Measurements from ENCODE around the gene SMURF2.
A peak's percentile ranks its signal among the peaks of the same experiment; 100 is the strongest.

The SMURF2 gene

GRCh38 chr17:64575431-64575830 is 86.7 kb downstream of the SMURF2 start:
- in situ Hi-C loops (cut with HindIII; ENCODE audit: low pct_ligation_motif_present, low sequenced_read_pairs) = no loop called here
- peaks cover 64% of the 10 kb centered on the region for H3K36me3 ChIP-seq (replicated peaks)

GRCh38 chr17:64574646-64575045 is 87.5 kb downstream of the SMURF2 start:
- H3K27me3 ChIP-seq (replicated peaks) = no peaks in the 10 kb centered on the region
- in situ Hi-C loops (cut with HindIII; ENCODE audit: low pct_ligation_motif_present, low sequenced_read_pairs) = no loop called here
- no peak for DNase-seq
- no peak for TF ChIP-seq CTCF (IDR thresholded peaks at IDR 0.05; ENCODE audit: low read depth, low read length, missing control alignments)
- H3K27ac ChIP-seq = no peak overlapping the region
- H3K36me3 ChIP-seq (replicated peaks) = peaks cover 62% of the 10 kb centered on the region
- H3K4me3 ChIP-seq (ENCODE audit: low read depth, low read length) = no peak overlapping the region

More at GRCh38 chr17:64575431-64575830, 86.7 kb downstream of the SMURF2 start:
- Histone ChIP-seq H3K27me3 (replicated peaks) (no peaks in the 10 kb centered on the region), H3K4me3 (ENCODE audit: low read depth, low read length) (no peak overlapping the region), H3K27ac (no peak overlapping the region)
- TF ChIP-seq CTCF (IDR thresholded peaks at IDR 0.05; ENCODE audit: low read depth, low read length, missing control alignments) = no peak
- no peak for DNase-seq

GRCh38 chr17:64573214-64573613 is 88.9 kb downstream of the SMURF2 start:
- no peak for DNase-seq
- no peaks in the 10 kb centered on the region for H3K27me3 ChIP-seq (replicated peaks)
- in situ Hi-C loops (cut with HindIII; ENCODE audit: low pct_ligation_motif_present, low sequenced_read_pairs) = no loop called here
- no peak for TF ChIP-seq CTCF (IDR thresholded peaks at IDR 0.05; ENCODE audit: low read depth, low read length, missing control alignments)
- peaks cover 65% of the 10 kb centered on the region for H3K36me3 ChIP-seq (replicated peaks)
- no peak overlapping the region for H3K4me3 ChIP-seq (ENCODE audit: low read depth, low read length)
- H3K27ac ChIP-seq = no peak overlapping the region

GRCh38 chr17:64572682-64573154 is 89.4 kb downstream of the SMURF2 start:
- in situ Hi-C loops (cut with HindIII; ENCODE audit: low pct_ligation_motif_present, low sequenced_read_pairs) = no loop called here
- peaks cover 66% of the 10 kb centered on the region for H3K36me3 ChIP-seq (replicated peaks)
- no peak for TF ChIP-seq CTCF (IDR thresholded peaks at IDR 0.05; ENCODE audit: low read depth, low read length, missing control alignments)
- H3K4me3 ChIP-seq (ENCODE audit: low read depth, low read length) = no peak overlapping the region
- H3K27ac ChIP-seq = peak overlapping the region; percentile 66
- no peaks in the 10 kb centered on the region for H3K27me3 ChIP-seq (replicated peaks)
- DNase-seq = peak; percentile 30

- Histone ChIP-seq H3K27ac (no peak overlapping the region), H3K4me3 (ENCODE audit: low read depth, low read length) (no peak overlapping the region), H3K36me3 (replicated peaks) (peaks cover 67% of the 10 kb centered on the region), H3K27me3 (replicated peaks) (no peaks in the 10 kb centered on the region)
- TF ChIP-seq CTCF (IDR thresholded peaks at IDR 0.05; ENCODE audit: low read depth, low read length, missing control alignments) = no peak
- no peak for DNase-seq
- in situ Hi-C loops (cut with HindIII; ENCODE audit: low pct_ligation_motif_present, low sequenced_read_pairs) = no loop called here
Observed at GRCh38 chr17:64571746-64572145, 90.4 kb downstream of the SMURF2 start.

- DNase-seq = no peak
- Histone ChIP-seq H3K27me3 (replicated peaks) (no peaks in the 10 kb centered on the region), H3K4me3 (ENCODE audit: low read depth, low read length) (no peak overlapping the region), H3K27ac (peak overlapping the region; percentile 42), H3K36me3 (replicated peaks) (peaks cover 80% of the 10 kb centered on the region)
- in situ Hi-C loops (cut with HindIII; ENCODE audit: low pct_ligation_motif_present, low sequenced_read_pairs) = no loop called here
- TF ChIP-seq CTCF (IDR thresholded peaks at IDR 0.05; ENCODE audit: low read depth, low read length, missing control alignments) = no peak
Observed at GRCh38 chr17:64565563-64565962, 96.5 kb downstream of the SMURF2 start.
